HG03103 (cell line): ENCODE data around the gene SIVA1.

ENCODE experiments used
- ATAC-seq: cut with Tn5 transposase; IDR thresholded peaks from one replicate; pipeline ENCODE4 v1.9.1; 2021; ENCODE audit warnings: low read depth; ENCODE audit not compliant: unreplicated experiment

SIVA1 gene

GRCh38 chr14:104794099-104794498 is 41.2 kb downstream of the SIVA1 start:
- no peak for ATAC-seq

DNA sequence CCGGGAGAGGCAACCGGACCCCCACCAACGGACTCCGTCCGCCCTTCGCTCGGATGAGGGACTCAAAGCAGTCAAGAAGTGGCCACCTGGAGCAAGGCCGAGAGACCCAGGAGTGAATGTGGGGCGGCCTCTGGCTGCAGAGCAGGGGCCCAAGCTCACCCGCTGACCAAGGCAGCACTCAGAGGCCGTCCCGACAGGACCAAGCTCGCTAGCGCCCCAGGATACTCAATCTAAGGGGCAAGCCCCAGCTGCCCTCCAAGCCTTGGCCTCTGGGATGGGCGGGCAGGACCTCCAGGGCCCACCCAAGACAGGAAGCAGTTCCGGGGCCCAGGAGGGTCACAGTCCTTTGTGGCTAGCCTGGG is 41.7 kb downstream of the SIVA1 start:
- ATAC-seq = no peak

DNA sequence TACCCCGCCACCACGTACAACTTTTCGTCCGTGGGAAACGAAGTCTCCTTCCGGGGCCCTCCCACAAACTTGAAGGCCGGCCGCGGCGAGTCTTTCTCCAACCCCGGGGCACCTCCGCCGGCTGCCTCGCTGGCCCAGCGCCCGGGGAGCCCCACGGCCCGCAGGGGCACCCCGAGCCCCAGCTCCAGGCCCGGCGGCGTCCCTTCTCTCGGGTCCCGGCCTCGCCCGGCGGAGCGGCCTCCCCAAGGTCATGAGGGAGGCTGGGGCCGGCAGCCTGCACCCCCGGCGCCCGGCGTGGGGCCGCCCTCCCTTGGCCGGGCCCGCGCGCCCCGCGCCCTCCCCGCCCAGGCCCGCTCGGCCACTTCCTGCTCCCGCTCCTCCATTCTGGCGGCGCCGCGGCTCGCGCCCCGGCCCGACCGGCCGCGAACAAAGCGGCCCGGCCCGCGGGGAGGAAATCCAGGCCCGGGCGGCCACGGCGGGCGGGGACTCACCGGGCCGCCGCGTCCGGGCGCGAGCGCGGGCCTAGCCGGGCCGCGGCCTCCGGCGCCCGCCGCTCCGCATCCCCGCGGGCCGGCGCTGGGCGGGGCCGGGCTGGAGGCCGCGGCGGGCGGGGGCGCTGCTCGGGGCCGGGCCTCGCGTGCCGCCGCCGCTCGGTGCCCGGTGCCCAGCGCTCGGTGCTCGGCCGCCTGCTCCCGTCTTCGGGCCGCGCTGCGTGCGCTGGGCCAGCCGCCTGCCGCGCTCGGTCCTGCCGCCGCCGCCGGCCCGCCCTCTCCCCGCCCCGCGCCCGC is 42.2 kb downstream of the SIVA1 start, which contains the start of gene AKT1:
Gene AKT1 (minus strand): TSS at position 756 of the 788 bp plus-strand sequence. CDS start 3,105 bp downstream, outside the sequence.
- ATAC-seq = no peak

GRCh38 chr14:104795781-104796686 is 43.1 kb downstream of the SIVA1 start:
- no peak for ATAC-seq

- ATAC-seq = no peak
These were observed 43.7 kb downstream of the SIVA1 start for GRCh38 chr14:104796687-104797081.

- no peak for ATAC-seq
These were observed 44.4 kb downstream of the SIVA1 start for GRCh38 chr14:104797115-104798044.

DNA sequence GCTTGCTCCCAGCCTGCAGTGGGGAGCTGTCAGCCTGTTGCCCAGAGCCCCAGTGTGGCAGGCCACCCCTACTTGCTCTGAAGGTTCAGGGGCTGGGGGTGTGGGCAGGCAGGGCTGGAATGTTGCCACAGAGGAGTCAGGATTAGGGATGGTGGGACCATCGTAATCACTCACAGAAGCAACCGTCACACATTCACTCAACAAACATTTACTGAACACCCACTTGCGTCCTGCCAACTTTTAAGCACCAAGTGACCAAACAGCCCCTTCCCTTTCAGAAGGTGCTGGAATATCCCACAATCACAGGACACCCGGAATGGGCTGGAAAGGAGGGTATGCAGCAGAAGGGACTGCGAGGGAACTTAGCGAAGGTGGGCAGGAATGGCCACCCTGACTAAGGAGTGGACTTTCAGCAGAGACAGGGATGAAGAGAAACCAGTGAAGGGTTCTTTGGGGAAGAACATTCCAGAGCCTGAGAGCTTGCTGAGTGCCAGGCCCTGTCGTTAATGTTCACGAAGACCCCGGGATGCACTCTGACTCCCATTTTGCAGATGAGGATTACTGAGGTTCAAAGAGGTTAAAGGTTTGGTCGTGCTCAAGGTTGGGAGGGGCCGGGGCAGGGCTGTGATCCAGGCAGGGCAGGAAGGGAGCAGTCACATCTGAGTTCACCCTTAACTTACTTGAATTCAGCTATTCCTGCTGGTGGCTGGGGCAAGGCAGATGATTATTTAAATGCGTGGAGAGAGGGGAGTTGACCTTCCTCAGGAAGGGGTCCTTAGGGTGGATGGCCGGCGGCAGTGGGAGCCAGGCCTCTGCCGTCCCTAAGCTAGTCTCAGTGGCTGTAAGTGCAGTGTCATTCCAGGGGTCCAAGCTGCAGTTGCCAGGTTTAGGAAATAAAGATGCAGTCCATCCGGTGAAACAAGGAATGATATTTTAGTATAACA is 45.6 kb downstream of the SIVA1 start:
- no peak for ATAC-seq

GRCh38 chr14:104799244-104800014 is 46.5 kb downstream of the SIVA1 start:
- no peak for ATAC-seq

- ATAC-seq = no peak
These were observed 47.2 kb downstream of the SIVA1 start for GRCh38 chr14:104800015-104800770.

- ATAC-seq = no peak
These were observed 48.0 kb downstream of the SIVA1 start, which contains the start of gene ZBTB42 for GRCh38 chr14:104800771-104801519. Gene ZBTB42 (plus strand): TSS chr14:104801101. CDS start chr14:104801198, 97 bp downstream.

DNA sequence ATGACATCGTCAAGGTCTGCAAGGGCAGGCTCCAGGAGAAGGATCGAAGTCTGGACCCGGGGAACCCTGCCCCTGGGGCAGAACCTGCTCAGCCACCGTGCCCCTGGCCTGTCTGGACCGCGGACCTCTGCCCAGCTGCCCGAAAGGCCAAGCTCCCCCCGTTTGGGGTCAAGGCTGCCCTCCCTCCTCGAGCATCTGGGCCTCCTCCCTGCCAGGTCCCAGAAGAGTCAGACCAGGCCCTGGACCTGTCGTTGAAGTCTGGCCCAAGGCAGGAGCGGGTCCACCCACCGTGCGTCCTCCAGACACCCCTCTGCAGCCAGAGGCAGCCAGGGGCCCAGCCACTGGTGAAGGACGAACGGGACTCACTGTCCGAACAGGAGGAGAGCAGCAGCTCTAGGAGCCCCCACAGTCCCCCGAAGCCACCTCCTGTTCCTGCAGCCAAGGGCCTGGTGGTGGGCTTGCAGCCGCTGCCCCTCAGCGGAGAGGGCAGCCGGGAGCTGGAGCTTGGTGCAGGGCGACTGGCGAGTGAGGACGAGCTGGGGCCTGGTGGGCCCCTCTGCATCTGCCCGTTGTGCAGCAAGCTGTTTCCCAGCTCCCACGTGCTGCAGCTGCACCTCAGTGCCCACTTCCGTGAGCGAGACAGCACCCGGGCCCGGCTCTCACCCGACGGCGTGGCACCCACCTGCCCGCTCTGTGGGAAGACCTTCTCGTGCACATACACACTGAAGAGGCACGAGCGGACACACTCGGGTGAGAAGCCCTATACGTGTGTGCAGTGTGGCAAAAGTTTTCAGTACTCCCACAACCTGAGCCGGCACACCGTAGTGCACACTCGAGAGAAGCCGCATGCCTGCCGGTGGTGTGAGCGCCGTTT is 48.8 kb downstream of the SIVA1 start:
- ATAC-seq = no peak

GRCh38 chr14:104802394-104803184 is 49.6 kb downstream of the SIVA1 start:
- ATAC-seq = no peak

- no peak for ATAC-seq
These were observed 50.4 kb downstream of the SIVA1 start for GRCh38 chr14:104803280-104803911.

DNA sequence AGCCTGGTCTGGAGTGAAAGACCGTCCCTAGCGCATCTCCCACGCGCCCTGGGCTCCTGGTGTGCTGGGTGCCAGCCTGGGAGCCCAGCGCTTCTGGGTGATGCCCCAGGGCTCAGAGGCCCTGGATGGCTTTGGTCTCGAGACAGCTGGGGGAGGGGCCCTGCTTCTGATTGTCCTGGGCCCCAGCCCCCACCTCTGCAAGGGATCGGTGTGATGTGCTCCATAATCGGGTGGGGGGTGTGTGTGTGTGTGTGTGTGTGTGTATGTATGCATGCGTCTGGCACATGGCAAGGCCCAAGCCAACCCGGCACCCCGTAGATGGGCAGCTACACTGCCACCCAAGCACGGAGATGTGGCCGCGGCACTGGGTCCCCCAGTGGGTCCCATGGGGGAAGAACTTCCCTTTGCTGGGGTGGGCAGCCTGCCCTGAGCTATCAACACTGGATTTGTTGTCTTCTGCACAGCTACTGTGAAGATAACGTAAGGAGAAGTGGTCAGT is 51.0 kb downstream of the SIVA1 start:
- no peak for ATAC-seq
